Measurements from ENCODE around the gene GNG7.
"Not testable (repeated sequence)": the region's sequence is repeated elsewhere in the genome, so short reads cannot be mapped to it uniquely, and the experiment has no call there.

GNG7 gene

DNA sequence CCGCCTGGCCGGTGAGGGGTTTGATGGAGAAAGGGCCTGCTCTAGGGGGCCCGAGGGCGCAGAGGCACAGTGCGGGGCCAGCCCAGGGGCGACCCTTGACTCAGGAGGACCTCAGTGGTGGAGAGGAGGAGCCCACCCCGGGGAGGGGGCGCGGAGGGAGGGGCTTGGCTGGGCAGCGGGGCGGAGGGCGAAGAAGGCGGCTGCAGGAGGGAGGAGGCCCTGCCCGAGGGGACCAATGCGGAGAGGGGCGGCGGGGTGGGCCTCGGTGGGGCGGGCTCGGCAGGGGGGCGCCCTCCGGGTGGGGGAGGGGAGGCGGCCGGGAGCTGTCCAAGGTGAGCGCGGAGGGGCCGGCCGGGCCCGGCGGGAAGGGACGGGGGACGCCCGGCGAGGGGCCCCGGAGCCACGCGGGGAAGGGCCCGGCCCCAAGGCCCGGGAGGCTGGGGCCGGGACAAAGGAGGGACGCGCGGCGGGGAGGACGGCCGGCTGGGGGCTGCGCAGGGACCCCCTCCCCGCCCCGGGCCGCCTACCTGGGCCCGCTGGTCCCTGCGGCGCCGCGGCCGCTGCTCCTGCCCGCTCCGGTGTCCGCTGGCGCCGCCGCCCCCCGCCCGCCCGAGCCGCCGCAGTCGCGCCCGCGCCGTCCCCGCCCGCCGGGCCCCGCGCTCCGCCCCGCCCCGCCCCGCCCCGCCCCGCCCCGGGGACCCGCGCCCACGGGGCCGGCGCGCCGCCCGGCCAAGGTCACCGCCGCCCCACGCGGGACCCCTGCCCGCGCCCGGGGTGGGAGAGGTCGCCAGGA is 18.5 kb upstream of the GNG7 start, which contains the start of gene DIRAS1:
Gene DIRAS1, minus strand, starts transcription at position 596 of the 793 bp plus-strand sequence. CDS start 3,566 bp downstream, outside the sequence.
- H3K4me1 Mint-ChIP-seq (ENCODE audit: low read depth): no peaks in the 10 kb centered on the region
- no peak within 1 kb of the TSS for H3K27ac Mint-ChIP-seq
- H3K4me3 Mint-ChIP-seq: no peak within 1 kb of the TSS
- no peaks in the 10 kb centered on the region for H3K36me3 Mint-ChIP-seq (ENCODE audit: low read depth)
- peaks cover 23% of the 10 kb centered on the region for H3K27me3 Mint-ChIP-seq (ENCODE audit: low read depth)
- H3K9me3 Mint-ChIP-seq: peaks cover under 1% of the 10 kb centered on the region

- H3K36me3 Mint-ChIP-seq (ENCODE audit: low read depth): no peaks in the 10 kb centered on the region
These were observed 17.7 kb upstream of the GNG7 start for GRCh38 chr19:2719920-2720776.

DNA sequence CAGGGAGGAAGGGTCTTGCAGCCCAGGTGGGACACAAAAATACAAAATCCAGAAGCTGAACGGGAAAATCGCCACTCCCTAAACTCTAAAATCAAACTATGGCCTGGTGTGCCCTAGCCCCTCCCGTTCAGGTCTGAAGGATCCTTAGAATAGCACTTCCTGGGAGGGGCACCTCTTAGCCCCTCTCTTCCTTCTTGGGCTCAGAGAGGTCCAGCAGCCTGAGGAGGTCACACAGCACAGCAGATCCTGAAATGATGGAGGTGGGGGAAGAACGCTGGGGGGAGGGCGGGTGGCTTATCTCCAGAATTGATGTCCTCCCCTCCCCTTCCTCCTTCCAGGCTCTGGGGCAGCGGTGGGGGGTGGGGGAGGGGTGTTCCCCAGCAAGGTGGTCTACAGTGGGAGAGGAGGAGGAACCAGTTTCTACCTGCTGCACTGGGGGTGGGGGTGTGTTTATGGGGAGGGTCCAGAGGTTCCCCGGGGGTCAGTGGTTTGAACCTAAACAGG is 16.8 kb upstream of the GNG7 start:
- Mint-ChIP-seq H3K27ac (no peak overlapping the region), H3K27me3 (ENCODE audit: low read depth) (peaks cover 20% of the 10 kb centered on the region), H3K4me1 (ENCODE audit: low read depth) (no peaks in the 10 kb centered on the region), H3K9me3 (peaks cover 11% of the 10 kb centered on the region), H3K36me3 (ENCODE audit: low read depth) (no peaks in the 10 kb centered on the region), H3K4me3 (no peak overlapping the region)

More at GRCh38 chr19:2719920-2720776, 17.7 kb upstream of the GNG7 start:
- Mint-ChIP-seq H3K27me3 (ENCODE audit: low read depth) (peaks cover 23% of the 10 kb centered on the region), H3K4me1 (ENCODE audit: low read depth) (no peaks in the 10 kb centered on the region), H3K4me3 (no peak overlapping the region), H3K27ac (no peak overlapping the region), H3K9me3 (peaks cover 9% of the 10 kb centered on the region)

GRCh38 chr19:2717638-2718541 is 15.4 kb upstream of the GNG7 start:
- Mint-ChIP-seq H3K4me1 (ENCODE audit: low read depth) (no peaks in the 10 kb centered on the region), H3K36me3 (ENCODE audit: low read depth) (no peaks in the 10 kb centered on the region), H3K4me3 (no peak overlapping the region), H3K9me3 (peaks cover 11% of the 10 kb centered on the region), H3K27me3 (ENCODE audit: low read depth) (peaks cover 18% of the 10 kb centered on the region), H3K27ac (no peak overlapping the region)

GRCh38 chr19:2716722-2717637 is 14.5 kb upstream of the GNG7 start:
- Mint-ChIP-seq H3K9me3 (peaks cover 11% of the 10 kb centered on the region), H3K4me1 (ENCODE audit: low read depth) (no peaks in the 10 kb centered on the region), H3K27me3 (ENCODE audit: low read depth) (peaks cover 14% of the 10 kb centered on the region), H3K36me3 (ENCODE audit: low read depth) (no peaks in the 10 kb centered on the region), H3K4me3 (no peak overlapping the region), H3K27ac (no peak overlapping the region)

- peaks cover 11% of the 10 kb centered on the region for H3K9me3 Mint-ChIP-seq
- no peak overlapping the region for H3K27ac Mint-ChIP-seq
- H3K36me3 Mint-ChIP-seq (ENCODE audit: low read depth): no peaks in the 10 kb centered on the region
- H3K4me3 Mint-ChIP-seq: no peak overlapping the region
- peaks cover 11% of the 10 kb centered on the region for H3K27me3 Mint-ChIP-seq (ENCODE audit: low read depth)
- H3K4me1 Mint-ChIP-seq (ENCODE audit: low read depth): no peaks in the 10 kb centered on the region
These were observed 13.8 kb upstream of the GNG7 start for GRCh38 chr19:2716275-2716650.

GRCh38 chr19:2715470-2716274 is 13.2 kb upstream of the GNG7 start:
- peaks cover 11% of the 10 kb centered on the region for H3K27me3 Mint-ChIP-seq (ENCODE audit: low read depth)
- H3K9me3 Mint-ChIP-seq: peaks cover 11% of the 10 kb centered on the region
- no peak overlapping the region for H3K4me3 Mint-ChIP-seq
- H3K36me3 Mint-ChIP-seq (ENCODE audit: low read depth): no peaks in the 10 kb centered on the region
- H3K4me1 Mint-ChIP-seq (ENCODE audit: low read depth): no peaks in the 10 kb centered on the region
- no peak overlapping the region for H3K27ac Mint-ChIP-seq

GRCh38 chr19:2714531-2715269 is 12.2 kb upstream of the GNG7 start:
- no peak overlapping the region for H3K4me3 Mint-ChIP-seq
- no peak overlapping the region for H3K27ac Mint-ChIP-seq
- H3K4me1 Mint-ChIP-seq (ENCODE audit: low read depth): no peaks in the 10 kb centered on the region
- H3K27me3 Mint-ChIP-seq (ENCODE audit: low read depth): peaks cover 6% of the 10 kb centered on the region
- H3K36me3 Mint-ChIP-seq (ENCODE audit: low read depth): no peaks in the 10 kb centered on the region
- H3K9me3 Mint-ChIP-seq: peaks cover 11% of the 10 kb centered on the region

GRCh38 chr19:2714102-2714501 is 11.6 kb upstream of the GNG7 start:
- H3K9me3 Mint-ChIP-seq: peaks cover 11% of the 10 kb centered on the region
- H3K27ac Mint-ChIP-seq; H3K4me1 Mint-ChIP-seq (ENCODE audit: low read depth); H3K27me3 Mint-ChIP-seq (ENCODE audit: low read depth); H3K4me3 Mint-ChIP-seq; H3K36me3 Mint-ChIP-seq (ENCODE audit: low read depth): not testable (repeated sequence)

- not testable (repeated sequence) for H3K27me3 Mint-ChIP-seq (ENCODE audit: low read depth); H3K27ac Mint-ChIP-seq; H3K36me3 Mint-ChIP-seq (ENCODE audit: low read depth); H3K4me1 Mint-ChIP-seq (ENCODE audit: low read depth); H3K4me3 Mint-ChIP-seq
- peaks cover 11% of the 10 kb centered on the region for H3K9me3 Mint-ChIP-seq
These were observed 10.7 kb upstream of the GNG7 start for GRCh38 chr19:2713170-2713569.

DNA sequence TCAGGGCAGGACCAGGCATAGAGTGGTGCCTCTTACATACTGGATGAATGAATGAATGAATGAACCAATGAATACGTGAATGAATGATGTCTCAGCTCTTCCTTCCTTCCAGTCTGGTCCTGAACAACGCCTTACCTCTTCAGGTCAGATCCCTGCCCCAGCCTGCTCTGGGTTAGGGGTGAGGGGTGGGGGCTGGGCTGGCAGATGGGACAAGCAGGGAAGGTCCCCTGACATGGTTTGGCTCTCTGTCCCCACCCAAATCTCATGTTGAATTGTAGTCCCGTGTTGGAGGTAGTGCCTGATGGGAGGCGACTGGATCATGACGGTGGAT is 9.3 kb upstream of the GNG7 start:
- peaks cover 11% of the 10 kb centered on the region for H3K9me3 Mint-ChIP-seq
- H3K27ac Mint-ChIP-seq: no peak overlapping the region

DNA sequence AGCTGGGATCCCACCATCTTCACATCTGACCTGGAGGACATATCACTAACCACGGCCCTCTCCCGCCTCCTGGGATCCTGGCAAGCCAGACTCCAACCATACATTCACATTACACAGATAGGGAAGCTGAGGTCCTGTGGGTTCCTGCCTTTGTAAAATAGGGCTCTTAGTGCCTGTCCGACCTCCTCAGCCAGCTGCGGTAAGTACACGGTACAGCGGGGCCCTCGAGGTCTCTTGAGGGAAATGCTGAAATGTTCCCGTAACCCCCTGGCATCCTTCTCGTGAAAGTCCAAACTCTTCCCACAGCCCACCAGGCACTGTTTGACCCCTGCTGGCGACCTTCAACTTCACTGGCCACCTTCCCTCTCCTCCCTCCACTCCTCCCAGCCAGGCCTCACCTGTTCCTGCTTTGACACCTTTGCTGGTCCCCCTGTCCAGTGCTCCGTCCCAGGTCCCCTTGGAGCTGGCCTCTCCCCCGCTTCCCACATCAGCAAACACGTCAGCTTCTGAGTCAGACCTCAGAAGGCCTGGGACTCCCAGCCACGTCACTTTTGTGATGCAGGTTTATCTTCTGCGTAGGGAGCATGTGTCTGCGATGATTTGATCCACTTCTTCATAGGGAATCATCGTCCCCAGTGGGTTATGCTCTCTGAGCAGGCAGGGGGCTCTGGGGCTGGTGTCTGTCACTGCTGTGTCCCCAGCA is 8.8 kb upstream of the GNG7 start:
- H3K4me3 Mint-ChIP-seq: no peak overlapping the region
- H3K9me3 Mint-ChIP-seq: peaks cover 11% of the 10 kb centered on the region
- H3K4me1 Mint-ChIP-seq (ENCODE audit: low read depth): no peaks in the 10 kb centered on the region
- H3K27ac Mint-ChIP-seq: no peak overlapping the region
- no peaks in the 10 kb centered on the region for H3K36me3 Mint-ChIP-seq (ENCODE audit: low read depth)
- H3K27me3 Mint-ChIP-seq (ENCODE audit: low read depth): peaks cover 3% of the 10 kb centered on the region

More for the DNA sequence above, 9.3 kb upstream of the GNG7 start:
- H3K36me3 Mint-ChIP-seq (ENCODE audit: low read depth): no peaks in the 10 kb centered on the region
- H3K27me3 Mint-ChIP-seq (ENCODE audit: low read depth): peaks cover 3% of the 10 kb centered on the region
- no peaks in the 10 kb centered on the region for H3K4me1 Mint-ChIP-seq (ENCODE audit: low read depth)
- no peak overlapping the region for H3K4me3 Mint-ChIP-seq

Measured in T-helper 1 cell treated with Interleukin-12 subunit alpha and Interleukin-12 subunit beta and Interleukin-4 antibody, amounts not matched to agents 30 μg/mL and 1 μg/mL, for 36 hours (primary cell).